ENCODE measurements around the gene ATXN7. TPM values are rescaled to one million over a fixed set of nuclear protein-coding genes. Genes with fewer than 3 reads are reported as not detected.

The ATXN7 gene
- total RNA-seq, 4 donors from 2014 or later: 3.3 to 42.5 (median 17.9) TPM

DNA sequence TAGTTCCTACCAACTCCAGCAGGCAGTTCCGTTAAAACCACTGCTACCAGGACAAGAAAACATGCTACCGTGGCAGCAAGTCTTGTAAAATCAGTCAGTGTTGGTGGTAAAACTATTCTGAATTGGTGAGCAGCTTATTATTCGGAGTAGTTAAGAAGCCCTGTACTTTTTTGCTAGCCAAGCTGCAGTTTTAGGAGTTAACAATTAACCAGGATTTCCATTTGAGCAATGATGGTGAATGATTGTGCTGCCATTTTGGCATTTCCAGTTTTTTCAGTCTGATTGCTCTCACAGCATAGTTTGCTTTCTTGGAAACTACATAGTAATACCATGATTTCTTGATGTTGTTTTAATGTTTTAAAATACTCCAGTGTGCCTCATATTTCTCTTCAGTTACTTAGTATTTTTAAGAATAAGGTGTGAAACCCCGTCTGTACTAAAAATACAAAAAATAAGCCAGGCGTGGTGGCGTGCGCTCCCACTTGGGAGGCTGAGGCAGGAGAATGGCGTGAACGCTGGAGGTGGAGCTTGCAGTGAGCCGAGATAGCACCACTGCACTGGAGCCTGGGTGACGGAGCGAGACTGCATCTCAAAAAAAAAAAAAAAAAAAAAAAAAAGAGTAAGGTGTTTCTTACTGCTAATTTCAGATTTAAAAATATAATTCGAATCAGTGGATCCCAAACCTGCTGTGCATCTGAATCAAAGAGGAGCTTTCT is 92.3 kb downstream of the ATXN7 start:
- intact Hi-C loops (cut with DNase I; ENCODE audit: low total_unique reads): no loop called here
- DNase-seq: no peak
- no peak for TF ChIP-seq POLR2A (IDR thresholded peaks at IDR 0.05)
- TF ChIP-seq, protein P1, sequence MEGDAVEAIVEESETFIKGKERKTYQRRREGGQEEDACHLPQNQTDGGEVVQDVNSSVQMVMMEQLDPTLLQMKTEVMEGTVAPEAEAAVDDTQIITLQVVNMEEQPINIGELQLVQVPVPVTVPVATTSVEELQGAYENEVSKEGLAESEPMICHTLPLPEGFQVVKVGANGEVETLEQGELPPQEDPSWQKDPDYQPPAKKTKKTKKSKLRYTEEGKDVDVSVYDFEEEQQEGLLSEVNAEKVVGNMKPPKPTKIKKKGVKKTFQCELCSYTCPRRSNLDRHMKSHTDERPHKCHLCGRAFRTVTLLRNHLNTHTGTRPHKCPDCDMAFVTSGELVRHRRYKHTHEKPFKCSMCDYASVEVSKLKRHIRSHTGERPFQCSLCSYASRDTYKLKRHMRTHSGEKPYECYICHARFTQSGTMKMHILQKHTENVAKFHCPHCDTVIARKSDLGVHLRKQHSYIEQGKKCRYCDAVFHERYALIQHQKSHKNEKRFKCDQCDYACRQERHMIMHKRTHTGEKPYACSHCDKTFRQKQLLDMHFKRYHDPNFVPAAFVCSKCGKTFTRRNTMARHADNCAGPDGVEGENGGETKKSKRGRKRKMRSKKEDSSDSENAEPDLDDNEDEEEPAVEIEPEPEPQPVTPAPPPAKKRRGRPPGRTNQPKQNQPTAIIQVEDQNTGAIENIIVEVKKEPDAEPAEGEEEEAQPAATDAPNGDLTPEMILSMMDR (IDR thresholded peaks at IDR 0.05): no peak
- Histone ChIP-seq H3K27me3 (no peaks in the 10 kb centered on the region), H3K4me3 (no peak overlapping the region), H3K36me3 (no peaks in the 10 kb centered on the region), H3K9me3 (no peaks in the 10 kb centered on the region), H3K27ac (peak overlapping the region in 1 of 2 donors; percentile 12), H3K4me1 (peaks cover 0 to 5% of the 10 kb centered on the region in 2 donors)

DNA sequence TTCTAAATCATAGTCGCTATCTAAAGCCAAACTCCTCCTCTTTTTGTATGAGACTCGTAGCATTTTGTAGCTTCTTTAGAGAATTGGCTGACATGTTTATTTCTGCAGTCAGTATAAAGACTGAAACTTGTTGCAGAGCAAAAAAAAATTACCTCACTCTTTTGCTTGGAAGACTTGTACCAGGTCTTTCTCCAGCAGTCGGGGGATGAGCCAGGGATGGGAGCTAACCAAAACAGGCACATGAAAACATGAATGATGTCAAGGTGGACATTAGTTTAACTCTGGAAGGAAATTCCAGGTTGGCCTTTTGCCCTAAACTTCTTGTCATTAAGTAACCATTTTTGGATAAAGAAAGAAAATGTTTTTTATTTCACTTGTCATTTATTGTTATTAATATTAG is 95.5 kb downstream of the ATXN7 start:
- intact Hi-C loops (cut with DNase I; ENCODE audit: low total_unique reads): no loop called here
- DNase-seq: peak; percentile 41 to 60
- Histone ChIP-seq H3K4me3 (no peak overlapping the region), H3K4me1 (peaks cover 0 to 10% of the 10 kb centered on the region in 2 donors), H3K27ac (peak overlapping the region; percentile 62 to 79), H3K9me3 (no peaks in the 10 kb centered on the region), H3K36me3 (no peaks in the 10 kb centered on the region), H3K27me3 (no peaks in the 10 kb centered on the region)
- TF ChIP-seq, protein P1 (IDR thresholded peaks at IDR 0.05): no peak
- no peak for TF ChIP-seq POLR2A (IDR thresholded peaks at IDR 0.05)

DNA sequence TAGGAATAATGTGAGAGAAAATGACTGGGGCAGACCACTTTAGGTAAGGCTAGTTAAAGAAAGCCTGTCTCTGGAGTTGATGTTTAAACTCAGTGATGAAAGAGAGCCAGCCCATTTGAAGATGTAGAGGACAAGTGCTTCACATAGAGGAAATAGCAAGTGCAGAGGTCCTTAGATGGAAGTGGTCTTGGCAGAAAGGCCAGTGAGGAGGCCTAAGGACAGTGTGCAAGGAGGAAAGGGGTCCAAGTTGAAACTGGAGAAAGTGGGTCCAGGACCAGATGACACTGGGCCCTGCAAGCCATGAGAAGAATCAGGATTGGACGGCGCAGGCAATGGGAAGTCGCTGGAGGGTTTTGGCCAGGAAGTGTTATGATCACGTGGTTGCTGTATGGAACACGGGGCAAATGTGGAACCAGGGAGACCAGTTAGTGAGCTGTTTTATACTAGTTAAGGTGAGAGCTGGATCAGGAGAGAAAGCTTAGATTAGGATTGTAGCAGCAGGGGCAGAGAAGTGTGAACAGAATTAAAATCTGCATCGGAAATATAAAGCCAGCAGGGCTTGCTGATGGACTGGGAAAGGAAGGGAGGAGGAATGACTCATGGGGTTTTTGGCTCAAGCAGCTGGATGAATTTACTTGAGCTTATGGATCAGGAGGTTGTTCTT is 96.5 kb downstream of the ATXN7 start:
- H3K27me3 ChIP-seq: no peaks in the 10 kb centered on the region
- no peak for TF ChIP-seq POLR2A (IDR thresholded peaks at IDR 0.05)
- TF ChIP-seq, protein P1 (IDR thresholded peaks at IDR 0.05): no peak
- peak overlapping the region; percentile 62 to 79 for H3K27ac ChIP-seq
- intact Hi-C loops (cut with DNase I; ENCODE audit: low total_unique reads): no loop called here
- peak; percentile 28 to 42 for DNase-seq
- no peaks in the 10 kb centered on the region for H3K9me3 ChIP-seq
- H3K4me1 ChIP-seq: peaks cover 0 to 10% of the 10 kb centered on the region in 2 donors
- no peak overlapping the region for H3K4me3 ChIP-seq
- no peaks in the 10 kb centered on the region for H3K36me3 ChIP-seq

DNA sequence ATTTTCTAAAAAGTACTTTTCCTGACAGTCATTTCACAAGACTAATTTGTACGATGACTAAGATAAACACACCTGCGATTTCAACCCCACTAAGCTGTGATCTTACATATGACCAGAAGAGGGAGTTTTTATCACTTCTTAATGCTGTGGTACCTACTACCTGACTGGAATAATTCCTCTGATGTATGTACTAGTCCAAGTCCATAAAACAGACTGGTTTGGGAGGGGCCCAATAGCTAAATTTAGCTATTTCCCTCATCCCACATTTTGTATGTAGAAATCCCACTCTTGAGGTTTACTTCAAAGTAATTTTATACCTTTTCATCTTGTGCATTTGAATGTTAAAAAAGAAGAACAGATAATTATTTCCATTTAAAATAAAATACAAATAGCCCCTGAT is 98.2 kb downstream of the ATXN7 start:
- Histone ChIP-seq H3K4me3 (no peak overlapping the region), H3K27me3 (no peaks in the 10 kb centered on the region), H3K27ac (peak overlapping the region; percentile 22 to 79), H3K9me3 (no peaks in the 10 kb centered on the region), H3K4me1 (peaks cover 0 to 10% of the 10 kb centered on the region in 2 donors), H3K36me3 (no peaks in the 10 kb centered on the region)
- intact Hi-C loops (cut with DNase I; ENCODE audit: low total_unique reads): no loop called here
- no peak for TF ChIP-seq POLR2A (IDR thresholded peaks at IDR 0.05)
- TF ChIP-seq, protein P1 (IDR thresholded peaks at IDR 0.05): peak; percentile 45 to 69 (median 65)
- no peak for DNase-seq

DNA sequence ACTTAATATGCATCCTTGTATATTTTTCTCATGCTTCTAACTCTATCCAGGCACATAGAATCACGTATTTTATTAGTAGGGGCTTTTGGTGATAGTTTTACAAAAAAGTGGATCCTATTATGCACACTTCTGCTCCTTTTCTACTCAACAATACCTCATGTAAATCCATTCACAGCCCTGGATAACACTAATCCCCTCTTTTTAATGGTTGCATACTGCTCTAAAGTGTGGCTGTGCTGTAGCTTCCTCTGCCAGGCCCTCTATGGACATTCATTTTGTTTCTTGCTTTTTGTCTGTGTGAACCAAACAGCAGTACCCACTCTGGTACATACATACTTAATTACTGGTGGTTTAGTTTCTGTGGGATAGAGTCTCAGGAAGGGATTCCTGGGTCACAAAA is 99.8 kb downstream of the ATXN7 start:
- Histone ChIP-seq H3K27ac (no peak overlapping the region), H3K36me3 (no peaks in the 10 kb centered on the region), H3K9me3 (no peaks in the 10 kb centered on the region), H3K4me1 (peaks cover 0 to 7% of the 10 kb centered on the region in 2 donors), H3K4me3 (no peak overlapping the region), H3K27me3 (no peaks in the 10 kb centered on the region)
- TF ChIP-seq POLR2A (IDR thresholded peaks at IDR 0.05): no peak
- TF ChIP-seq, protein P1 (IDR thresholded peaks at IDR 0.05): no peak
- no peak for DNase-seq
- intact Hi-C loops (cut with DNase I; ENCODE audit: low total_unique reads): no loop called here
